K562 (cell line): ENCODE results near the gene YES1. TPM values are rescaled to one million over a fixed set of nuclear protein-coding genes. Genes with fewer than 3 reads are reported as not detected.

Experiments
- ATAC-seq: fragments of 200-7000 bp; cut with Tn5 transposase; 3 replicates; pipeline ENCODE4 v1.9.1; 2020; ENCODE audit warnings: moderate library complexity
- BruUV-seq: library from RNA; stranded (reverse); fragments of 400-500 nt; replicated peaks from 2 replicates; lab custom pipeline; 2021; lab: Mats Ljungman, UMichigan
- CTCF ChIA-PET: fragments of 300-600 bp; formaldehyde crosslinking; extraction: SDS; loops from one replicate; lab custom pipeline; 2021; ENCODE audit warnings: low intra/inter-chr PET ratio; lab: Yijun Ruan, JAX
- POLR2A ChIA-PET: fragments of 300-600, 350-650 bp; sonication (Branson Sonifier 250); formaldehyde crosslinking; extraction: SDS; loops from one replicate; lab custom pipeline; 2021; ENCODE audit warnings: antibody characterized with exemption, inconsistent platforms; lab: Yijun Ruan, JAX
- DNase-seq, 4 experiments: peaks; one replicate each; pipeline versions ENCODE4 v3.0.0 to v3.0.0-alpha.2; 2011 to 2018; ENCODE audit warnings: low spot score in 3 of 4, mixed read lengths in 3 of 4; ENCODE audit errors: extremely low read depth in 1 of 4
- FAIRE-seq: peaks from 2 replicates; lab custom pipeline; 2011; peaks lifted over from hg19 to GRCh38; lab: Jason Lieb, UNC
- H2AFZ ChIP-seq: 2 replicates; pipeline ENCODE4 v1.6.0; 2011; ENCODE audit warnings: low read depth, low read length, control low read depth, inconsistent platforms
- H3K27ac ChIP-seq: fragments of 200-600 bp; 3 replicates; pipeline ENCODE4 v1.8.0; 2011; ENCODE audit warnings: low read depth, mild to moderate bottlenecking, control low read depth, inconsistent platforms, low read length, moderate library complexity, mixed read lengths; ENCODE audit errors: extremely low read depth
- H3K27me3 ChIP-seq, 2 experiments: fragments of 300-600 bp in 1 of 2; 2 replicates in 1 of 2; 3 replicates in 1 of 2; pipeline versions ENCODE4 v1.6.0 to v1.8.0; 2011; ENCODE audit warnings: inconsistent platforms in 2 of 2, low read length in 2 of 2, mild to moderate bottlenecking in 1 of 2, mixed read lengths in 1 of 2, moderate library complexity in 1 of 2; ENCODE audit not compliant: control insufficient read depth in 2 of 2, insufficient read depth in 2 of 2
- H3K36me3 ChIP-seq: fragments of 300-600 bp; 3 replicates; pipeline ENCODE4 v1.8.0; 2011; ENCODE audit warnings: mild to moderate bottlenecking, low read length, inconsistent platforms; ENCODE audit not compliant: control insufficient read depth, insufficient read depth
- H3K4me1 ChIP-seq, 2 experiments: fragments of 200-600 bp in 1 of 2; replicated peaks in 1 of 2; 2 replicates in 1 of 2; 3 replicates in 1 of 2; pipeline versions ENCODE4 v1.5.1 to v1.8.0; 2011; ENCODE audit warnings: inconsistent platforms in 2 of 2, low read length in 2 of 2, mild to moderate bottlenecking in 1 of 2, mixed read lengths in 1 of 2, moderate library complexity in 1 of 2; ENCODE audit not compliant: control insufficient read depth in 2 of 2, insufficient read depth in 2 of 2
- H3K4me2 ChIP-seq: 2 replicates; pipeline ENCODE4 v1.6.1; 2011; ENCODE audit warnings: low read length, control low read depth, inconsistent platforms, mixed read lengths; ENCODE audit not compliant: insufficient read depth
- H3K4me3 ChIP-seq: fragments of 200-600 bp; sonication (generic), shearing (Covaris generic); 2 replicates; pipeline ENCODE4 v1.5.1; 2016; ENCODE audit warnings: control low read depth, inconsistent platforms
- H3K79me2 ChIP-seq: fragments of 200-600 bp; 3 replicates; pipeline ENCODE4 v1.8.0; 2011; ENCODE audit warnings: low read length, inconsistent platforms; ENCODE audit not compliant: control insufficient read depth, insufficient read depth
- H3K9ac ChIP-seq, 2 experiments: 2 replicates each; pipeline versions ENCODE4 v1.6.0 to v1.6.1; 2011; ENCODE audit warnings: low read depth in 2 of 2, low read length in 2 of 2, control low read depth in 1 of 2, inconsistent platforms in 1 of 2, mild to moderate bottlenecking in 1 of 2, mixed read lengths in 1 of 2; ENCODE audit not compliant: insufficient read depth in 1 of 2
- H3K9me1 ChIP-seq: one replicate; pipeline ENCODE4 v1.6.0; 2011; ENCODE audit warnings: inconsistent platforms, mild to moderate bottlenecking, low read length, moderate library complexity; ENCODE audit not compliant: control insufficient read depth, insufficient read depth
- H3K9me3 ChIP-seq: replicated peaks from 2 replicates; pipeline ENCODE4 v1.5.1; 2011; ENCODE audit warnings: low read depth, low read length, inconsistent platforms; ENCODE audit not compliant: control insufficient read depth, insufficient read depth
- H4K20me1 ChIP-seq: replicated peaks from 2 replicates; pipeline ENCODE4 v1.6.1; 2011; ENCODE audit warnings: low read length, inconsistent platforms, mixed read lengths; ENCODE audit not compliant: control insufficient read depth, insufficient read depth
- CREB3L1 ChIP-seq: fragments of 450-650 bp; IDR thresholded peaks from 2 replicates; pipeline ENCODE4 v1.6.1; 2014; ENCODE audit warnings: low read depth, mild to moderate bottlenecking, moderate library complexity, borderline replicate concordance
- E2F6 ChIP-seq, 2 experiments: IDR thresholded peaks; 2 replicates each; pipeline ENCODE4 v1.6.1; 2011; ENCODE audit warnings: borderline replicate concordance in 1 of 2, control low read depth in 1 of 2, low read depth in 1 of 2, low read length in 1 of 2, mild to moderate bottlenecking in 1 of 2, mixed read lengths in 1 of 2, moderate library complexity in 1 of 2; ENCODE audit not compliant: insufficient read depth in 1 of 2, insufficient read length in 1 of 2, poor library complexity in 1 of 2, severe bottlenecking in 1 of 2; ENCODE audit errors: extremely low read depth in 1 of 2
- EWSR1 ChIP-seq: fragments of 450-650 bp; IDR thresholded peaks from 2 replicates; pipeline ENCODE4 v1.6.1; 2018; ENCODE audit warnings: borderline replicate concordance, mild to moderate bottlenecking, low read depth, moderate library complexity; ENCODE audit not compliant: partially characterized antibody
- IRF2 ChIP-seq: sonication (generic); formaldehyde crosslinking; IDR thresholded peaks from 2 replicates; pipeline ENCODE4 v1.8.1; 2022; ENCODE audit warnings: mild to moderate bottlenecking, missing genetic modification reagents
- MCM2 ChIP-seq: fragments of 450-650 bp; IDR thresholded peaks from 2 replicates; pipeline ENCODE4 v1.6.1; 2017; ENCODE audit warnings: low read depth, mild to moderate bottlenecking
- MEF2A ChIP-seq: IDR thresholded peaks from 2 replicates; pipeline ENCODE4 v1.6.1; 2011; ENCODE audit warnings: low read depth, mild to moderate bottlenecking, low read length, moderate library complexity; ENCODE audit not compliant: control insufficient read depth
- POLR2A ChIP-seq: fragments of 450-650 bp; conservative IDR thresholded peaks from 2 replicates; pipeline ENCODE4 v1.6.1; 2016
- RFX7 ChIP-seq: fragments of 250-450 bp; sonication (Bioruptor Pico); IDR thresholded peaks from 2 replicates; pipeline ENCODE4 v1.5.1; 2021; ENCODE audit warnings: mild to moderate bottlenecking
- TAF1 ChIP-seq: IDR thresholded peaks from 2 replicates; pipeline ENCODE4 v1.6.1; 2011; ENCODE audit warnings: mild to moderate bottlenecking, low read length, moderate library complexity; ENCODE audit not compliant: insufficient read depth, control insufficient read depth, severe bottlenecking; ENCODE audit errors: extremely low read depth
- ZNF778 ChIP-seq: fragments of 450-650 bp; formaldehyde crosslinking; IDR thresholded peaks from 2 replicates; pipeline ENCODE4 v1.4.0; 2020; ENCODE audit warnings: mild to moderate bottlenecking, moderate library complexity
- WGBS: fragments of 100-300 bp; shearing (Covaris generic); methylation state at CpG from one replicate; pipeline ENCODE4 v1.1.6; 2016; ENCODE audit warnings: low coverage, mixed read lengths; ENCODE audit not compliant: insufficient coverage; ENCODE audit errors: missing lambda C conversion rate; 5-methylcytosine and 5-hydroxymethylcytosine counted together
- in situ Hi-C: fragments of 300-500 bp; cut with MboI; formaldehyde crosslinking; loops from 4 replicates; pipeline ENCODE4 v1.15.0; 2018; ENCODE audit warnings: inconsistent platforms, mixed read lengths
- intact Hi-C: fragments of 100-400 bp; cut with micrococcal nuclease; formaldehyde crosslinking; loops from 2 replicates; pipeline ENCODE4 v1.14.2; 2022
- polyA plus RNA-seq, 8 experiments: library from polyadenylated mRNA; depleted of rRNA in 4 of 8; stranded (reverse) in 5 of 8; unstranded in 3 of 8; fragments of >200 nt; fragmentation: Nextera tagmentation in 2 of 8; fragmentation: Illumina TruSeq in 1 of 8; extraction: Ambion mirVana in 2 of 8; extraction: Trizol in 1 of 8; gene quantifications; 2 replicates each; pipeline versions ENCODE4 v1.2.1 to v1.2.3, GENCODE V29; 2011 to 2014; ENCODE audit warnings: inconsistent platforms in 1 of 8, missing spikeins in 1 of 8
- total RNA-seq, 7 experiments: library from RNA; depleted of rRNA in 6 of 7; stranded (reverse); fragments of >200 nt in 6 of 7; fragmentation: Illumina TruSeq in 2 of 7; extraction: Trizol in 2 of 7; gene quantifications; 2 replicates each; pipeline versions ENCODE4 v1.2.1 to v1.2.3, GENCODE V29; 2011 to 2021; ENCODE audit warnings: low replicate concordance in 1 of 7

The YES1 gene
- total and polyA plus RNA-seq, 9 of the 15 experiments (the other 6 are each of a cell fraction or from before 2014, with no cell fraction given): 37.2 to 115 (median 77.7) TPM

GRCh38 chr18:675307-675706, 136.7 kb downstream of the YES1 start:
- Histone ChIP-seq H3K36me3 (peaks cover 97% of the 10 kb centered on the region), H3K9ac (no peak overlapping the region), H3K79me2 (no peaks in the 10 kb centered on the region), H3K27ac (no peak overlapping the region), H3K9me1 (no peaks in the 10 kb centered on the region), H3K9me3 (no peaks in the 10 kb centered on the region), H2AFZ (no peak overlapping the region), H3K4me2 (no peak overlapping the region), H3K4me3 (no peak overlapping the region), H4K20me1 (no peaks in the 10 kb centered on the region), H3K4me1 (peaks cover 0 to 3% of the 10 kb centered on the region in 2 experiments; a peak in 2 of 5 replicates), H3K27me3 (no peaks in the 10 kb centered on the region)
- CTCF ChIA-PET: no interaction called here
- 89% methylated on average over 7 of the region's 7 CpGs for WGBS
- no peak for ATAC-seq
- DNase-seq: no peak
- POLR2A ChIA-PET: interaction anchor here (1.2 to 1.6 kb wide), 2 partner anchors 16 to 155 kb away, joined by 3 to 5 read pairs; no protein-coding TSS in a partner anchor
- no peak for FAIRE-seq
- in situ Hi-C loops (no loop called here), intact Hi-C loops (loop anchor here (5.0 kb wide), 1 partner anchor 157 kb away; no protein-coding TSS in a partner anchor)
- BruUV-seq: no TSS peak
- TF ChIP-seq TAF1 (no peak), MEF2A (no peak), CREB3L1 (no peak), MCM2 (no peak), IRF2 (no peak), ZNF778 (no peak), EWSR1 (peak; percentile 59), E2F6 (IDR thresholded peaks at IDR 0.05; ENCODE audit: borderline replicate concordance in 1 of 2, extremely low read depth in 1 of 2, insufficient read depth in 1 of 2, insufficient read length in 1 of 2, low read depth in 1 of 2, low read length in 1 of 2, poor library complexity in 1 of 2, severe bottlenecking in 1 of 2) (no peak), POLR2A (peak; percentile 15), RFX7 (CRISPR knock-in tag) (no peak)
